ENCODE data around the gene NFATC1.

The NFATC1 gene

DNA sequence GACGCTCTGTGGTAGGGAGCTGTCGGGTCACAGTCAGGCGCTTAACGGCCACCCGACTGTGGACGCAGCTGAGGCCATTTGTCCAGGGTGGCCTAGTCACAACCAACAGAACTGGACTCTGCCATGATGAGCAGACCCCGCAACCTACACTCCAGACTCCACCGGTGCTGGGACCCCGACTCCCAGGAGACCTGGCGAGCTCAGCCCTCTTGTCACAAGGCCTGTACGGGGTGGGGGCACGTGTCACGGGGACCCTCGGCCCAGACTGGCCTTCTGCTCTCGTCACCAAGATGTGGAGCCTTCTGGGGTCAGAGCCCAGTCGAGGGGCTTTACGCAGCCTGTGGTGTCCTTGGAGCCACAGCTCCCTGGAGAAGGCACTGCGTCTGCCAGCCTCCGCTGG, 22.5 kb downstream of the NFATC1 start:
- TF ChIP-seq, protein P1, sequence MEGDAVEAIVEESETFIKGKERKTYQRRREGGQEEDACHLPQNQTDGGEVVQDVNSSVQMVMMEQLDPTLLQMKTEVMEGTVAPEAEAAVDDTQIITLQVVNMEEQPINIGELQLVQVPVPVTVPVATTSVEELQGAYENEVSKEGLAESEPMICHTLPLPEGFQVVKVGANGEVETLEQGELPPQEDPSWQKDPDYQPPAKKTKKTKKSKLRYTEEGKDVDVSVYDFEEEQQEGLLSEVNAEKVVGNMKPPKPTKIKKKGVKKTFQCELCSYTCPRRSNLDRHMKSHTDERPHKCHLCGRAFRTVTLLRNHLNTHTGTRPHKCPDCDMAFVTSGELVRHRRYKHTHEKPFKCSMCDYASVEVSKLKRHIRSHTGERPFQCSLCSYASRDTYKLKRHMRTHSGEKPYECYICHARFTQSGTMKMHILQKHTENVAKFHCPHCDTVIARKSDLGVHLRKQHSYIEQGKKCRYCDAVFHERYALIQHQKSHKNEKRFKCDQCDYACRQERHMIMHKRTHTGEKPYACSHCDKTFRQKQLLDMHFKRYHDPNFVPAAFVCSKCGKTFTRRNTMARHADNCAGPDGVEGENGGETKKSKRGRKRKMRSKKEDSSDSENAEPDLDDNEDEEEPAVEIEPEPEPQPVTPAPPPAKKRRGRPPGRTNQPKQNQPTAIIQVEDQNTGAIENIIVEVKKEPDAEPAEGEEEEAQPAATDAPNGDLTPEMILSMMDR (IDR thresholded peaks at IDR 0.05): no peak
- H3K27ac ChIP-seq: no peak overlapping the region
- DNase-seq (ENCODE audit: low spot score): no peak
- H3K4me3 ChIP-seq: no peak overlapping the region

DNA sequence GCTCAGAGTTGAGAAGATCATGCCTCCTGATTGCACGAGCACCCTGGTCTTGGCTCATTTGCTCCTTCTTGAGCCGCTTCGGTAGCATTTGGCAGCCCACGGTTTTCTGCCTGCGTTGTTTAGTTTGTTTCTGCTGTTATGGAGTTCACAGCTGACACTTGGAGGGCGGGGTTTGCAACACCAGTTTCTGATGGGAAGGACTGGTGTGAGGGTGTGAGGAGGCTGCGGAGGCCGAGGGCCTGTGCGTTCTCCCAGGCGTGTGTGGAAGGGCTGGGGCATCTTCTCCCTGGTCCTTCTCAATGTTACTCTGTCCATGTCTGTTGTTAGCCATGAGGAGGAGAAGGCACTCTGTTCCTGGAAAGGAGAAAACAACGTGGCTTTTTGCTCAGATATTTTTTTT, 22.9 kb downstream of the NFATC1 start:
- Histone ChIP-seq H3K4me3 (no peak overlapping the region), H3K27ac (no peak overlapping the region)
- TF ChIP-seq, protein P1 (IDR thresholded peaks at IDR 0.05): no peak
- no peak for DNase-seq (ENCODE audit: low spot score)

- TF ChIP-seq, protein P1 (IDR thresholded peaks at IDR 0.05): no peak
- no peak overlapping the region for H3K27ac ChIP-seq
- DNase-seq (ENCODE audit: low spot score): no peak
- no peak overlapping the region for H3K4me3 ChIP-seq
Measured at GRCh38 chr18:79420033-79420745, 24.5 kb downstream of the NFATC1 start.

DNA sequence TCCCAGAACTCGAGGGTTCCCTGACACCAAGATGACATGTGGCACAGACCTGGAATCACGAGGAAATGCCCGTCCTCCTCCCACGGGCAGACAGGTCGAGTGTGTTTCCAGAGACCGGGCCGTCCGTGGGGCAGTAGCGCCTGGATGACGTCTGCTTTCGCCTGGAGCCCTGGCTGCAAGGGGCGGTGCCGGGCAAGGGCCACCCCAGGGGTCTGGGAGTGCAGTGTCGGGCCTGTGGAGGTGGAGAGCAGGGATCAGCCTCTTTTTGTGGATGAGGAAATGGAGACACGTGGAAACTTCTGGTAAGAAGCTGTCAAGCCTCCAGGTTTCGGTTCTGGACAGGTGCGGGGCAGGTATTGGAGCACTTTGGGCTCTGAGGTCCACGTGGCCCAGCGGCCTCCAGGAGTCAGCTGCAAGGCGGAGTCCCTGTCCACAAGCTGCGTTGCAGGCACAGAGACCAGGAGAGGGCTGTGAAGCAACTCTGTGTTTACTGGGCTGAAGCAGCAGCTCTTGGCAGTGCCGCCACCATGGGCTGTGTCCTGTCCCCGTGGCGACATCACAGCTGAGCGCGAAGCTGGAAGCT, 25.6 kb downstream of the NFATC1 start:
- Histone ChIP-seq H3K27ac (no peak overlapping the region), H3K4me3 (no peak overlapping the region)
- DNase-seq (ENCODE audit: low spot score): no peak
- TF ChIP-seq, protein P1 (IDR thresholded peaks at IDR 0.05): no peak

DNA sequence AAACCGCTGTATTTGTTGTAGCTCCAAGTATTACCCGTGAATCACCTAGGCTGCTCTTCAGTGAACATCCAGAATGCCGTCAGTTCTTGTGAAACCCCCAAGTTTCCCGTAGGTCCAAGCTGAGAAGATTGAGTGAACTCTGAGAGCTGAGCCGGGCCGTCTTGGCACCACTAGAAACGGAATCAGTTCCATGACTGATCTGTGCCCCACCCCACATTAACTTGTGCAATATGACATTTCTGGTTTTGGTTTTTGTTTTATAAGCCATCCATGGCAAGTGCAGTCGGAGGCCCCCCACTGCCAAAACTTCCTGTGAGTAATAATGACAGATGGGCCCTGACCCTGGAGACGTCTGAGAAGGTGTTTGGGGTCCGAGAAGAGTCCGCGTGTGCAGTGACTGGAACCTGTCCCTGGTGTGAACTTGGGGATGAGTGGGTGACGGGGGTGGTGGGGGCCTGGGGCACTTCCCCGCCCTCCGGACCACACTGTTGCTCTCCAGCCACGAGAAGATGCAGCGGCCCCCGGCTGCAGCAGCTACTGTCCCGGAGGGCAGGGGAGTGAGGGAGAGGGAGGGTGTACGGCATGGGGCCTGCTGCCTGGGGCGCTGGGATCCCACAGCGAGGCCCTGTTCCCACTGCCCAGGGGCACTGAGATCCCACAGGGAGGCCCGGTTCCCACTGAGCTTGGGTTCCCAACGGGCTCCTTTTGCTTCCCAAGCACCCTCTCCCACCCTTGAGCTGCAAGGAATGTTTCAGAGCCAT, 26.5 kb downstream of the NFATC1 start:
- Histone ChIP-seq H3K4me3 (no peak overlapping the region), H3K27ac (no peak overlapping the region)
- no peak for DNase-seq (ENCODE audit: low spot score)
- TF ChIP-seq, protein P1 (IDR thresholded peaks at IDR 0.05): no peak

DNA sequence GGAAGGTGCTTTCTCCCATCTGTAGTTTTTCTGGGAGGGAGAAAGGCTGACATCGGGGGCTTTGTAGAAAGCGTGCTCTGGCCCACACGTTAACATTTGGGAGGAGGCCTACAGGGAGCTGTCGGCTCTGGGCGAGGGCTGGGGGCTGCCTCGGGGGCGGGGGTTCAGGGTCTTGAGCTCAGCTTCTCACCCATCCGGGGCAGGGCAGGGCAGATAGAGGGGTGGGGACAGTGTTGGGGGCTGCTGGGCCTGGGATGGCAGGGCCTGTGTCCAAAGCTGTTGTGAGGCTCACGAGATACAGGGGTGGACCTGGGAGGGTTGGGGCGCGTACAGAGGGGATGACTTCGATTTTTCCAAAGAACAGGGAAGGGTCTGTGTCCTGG, 27.0 kb downstream of the NFATC1 start:
- TF ChIP-seq, protein P1 (IDR thresholded peaks at IDR 0.05): no peak
- Histone ChIP-seq H3K27ac (no peak overlapping the region), H3K4me3 (no peak overlapping the region)
- DNase-seq (ENCODE audit: low spot score): no peak

Measured in coronary artery (tissue), 2 donors.